ENCODE results near the gene MRPS31.
A peak's percentile ranks its signal among the peaks of the same experiment; 100 is the strongest.
"Not testable (repeated sequence)": the region's sequence is repeated elsewhere in the genome, so short reads cannot be mapped to it uniquely, and the experiment has no call there.

The MRPS31 gene

GRCh38 chr13:40789275-40790153 is 18.5 kb upstream of the MRPS31 start, which contains the start of gene SLC25A15:
Gene SLC25A15 (plus strand): TSS chr13:40789611. CDS start chr13:40793227, 3,616 bp downstream.
- peak; percentile 21 to 49 for DNase-seq (ENCODE audit: low read depth in 2 of 2)

GRCh38 chr13:40788540-40789274 is 17.7 kb upstream of the MRPS31 start:
- DNase-seq (ENCODE audit: low read depth in 2 of 2): not testable (repeated sequence)

GRCh38 chr13:40787062-40787461 is 16.1 kb upstream of the MRPS31 start:
- no peak for DNase-seq (ENCODE audit: low read depth in 2 of 2)

GRCh38 chr13:40786568-40786996 is 15.6 kb upstream of the MRPS31 start:
- DNase-seq (ENCODE audit: low read depth in 2 of 2): no peak

GRCh38 chr13:40784540-40784939 is 13.6 kb upstream of the MRPS31 start:
- DNase-seq (ENCODE audit: low read depth in 2 of 2): no peak

GRCh38 chr13:40782971-40783370 is 12.0 kb upstream of the MRPS31 start:
- DNase-seq (ENCODE audit: low read depth in 2 of 2): not testable (repeated sequence)

GRCh38 chr13:40781717-40782116 is 10.7 kb upstream of the MRPS31 start:
- DNase-seq (ENCODE audit: low read depth in 2 of 2): no peak

- DNase-seq (ENCODE audit: low read depth in 2 of 2): no peak
These were observed 9.9 kb upstream of the MRPS31 start for GRCh38 chr13:40780822-40781401.

- no peak for DNase-seq (ENCODE audit: low read depth in 2 of 2)
These were observed 8.9 kb upstream of the MRPS31 start for GRCh38 chr13:40779796-40780285.

- no peak for DNase-seq (ENCODE audit: low read depth in 2 of 2)
These were observed 8.1 kb upstream of the MRPS31 start for GRCh38 chr13:40779049-40779448.

- no peak for DNase-seq (ENCODE audit: low read depth in 2 of 2)
These were observed 6.8 kb upstream of the MRPS31 start for GRCh38 chr13:40777809-40778175.

GRCh38 chr13:40777166-40777808 is 6.3 kb upstream of the MRPS31 start:
- no peak for DNase-seq (ENCODE audit: low read depth in 2 of 2)

- peak in 1 of 2 donors; percentile 31 for DNase-seq (ENCODE audit: low read depth in 2 of 2)
These were observed 5.7 kb upstream of the MRPS31 start for GRCh38 chr13:40776681-40777165.

- DNase-seq (ENCODE audit: low read depth in 2 of 2): no peak
These were observed 5.2 kb upstream of the MRPS31 start for GRCh38 chr13:40776232-40776631.

- no peak for DNase-seq (ENCODE audit: low read depth in 2 of 2)
These were observed 3.7 kb upstream of the MRPS31 start for GRCh38 chr13:40774672-40775071.

GRCh38 chr13:40772765-40773473 is 1.9 kb upstream of the MRPS31 start:
- DNase-seq (ENCODE audit: low read depth in 2 of 2): no peak

- DNase-seq (ENCODE audit: low read depth in 2 of 2): no peak
These were observed 419 bp downstream of the MRPS31 start for GRCh38 chr13:40770609-40770933.

- no peak for DNase-seq (ENCODE audit: low read depth in 2 of 2)
These were observed 1.0 kb downstream of the MRPS31 start for GRCh38 chr13:40769970-40770369.

- DNase-seq (ENCODE audit: low read depth in 2 of 2): no peak
These were observed 5.4 kb downstream of the MRPS31 start for GRCh38 chr13:40765602-40766001.

- no peak for DNase-seq (ENCODE audit: low read depth in 2 of 2)
These were observed 6.2 kb downstream of the MRPS31 start for GRCh38 chr13:40764587-40765403.

All from stimulated activated CD4-positive, alpha-beta T cell treated with anti-CD3 and anti-CD28 coated beads, Interleukin-1b, Interleukin-23, amount 100 ng/mL, for 1 hour (primary cell).